ENCODE results near the gene MYO1C. TPM values are rescaled to one million over a fixed set of nuclear protein-coding genes. Genes with fewer than 3 reads are reported as not detected.

Gene MYO1C
- total RNA-seq, 1 experiment from 2014 or later, result 227 TPM

- TF ChIP-seq REST (IDR thresholded peaks at IDR 0.05; ENCODE audit: low read depth) (no peak), POLR2A (IDR thresholded peaks at IDR 0.05; ENCODE audit: borderline replicate concordance, extremely low read depth, insufficient read depth, insufficient read length) (no peak), SIN3A (IDR thresholded peaks at IDR 0.05; ENCODE audit: low read depth) (no peak), ZNF274 (IDR thresholded peaks at IDR 0.05; ENCODE audit: low read depth, low read length) (no peak), CEBPB (IDR thresholded peaks at IDR 0.05; ENCODE audit: low read depth) (no peak), POLR2AphosphoS5 (IDR thresholded peaks at IDR 0.05; ENCODE audit: low read depth, low read length) (no peak)
These were observed 19.9 kb upstream of the MYO1C start (continued) for GRCh38 chr17:1512351-1512750.

- Histone ChIP-seq H3K36me3 (ENCODE audit: control insufficient read depth in 1 of 2, insufficient read depth in 2 of 2, low read length in 2 of 2) (no peaks in the 10 kb centered on the region; a peak in 2 of 4 replicates), H3K4me1 (ENCODE audit: control insufficient read depth in 1 of 2, insufficient read depth in 2 of 2, low read length in 2 of 2) (peaks cover 5 to 24% of the 10 kb centered on the region in 2 experiments), H4K20me1 (ENCODE audit: insufficient read depth) (no peaks in the 10 kb centered on the region), H3K4me2 (ENCODE audit: low read length) (no peak overlapping the region), H3K27me3 (ENCODE audit: insufficient read depth, low read length) (no peaks in the 10 kb centered on the region), H3K27ac (ENCODE audit: low read depth, low read length) (no peak overlapping the region), H2AFZ (ENCODE audit: low read depth, low read length, poor library complexity, severe bottlenecking) (no peak overlapping the region), H3K9ac (ENCODE audit: low read length) (no peak overlapping the region), H3K9me3 (ENCODE audit: control insufficient read depth in 1 of 2, insufficient read depth in 1 of 2, low read depth in 1 of 2, low read length in 2 of 2) (no peaks in the 10 kb centered on the region), H3K9me2 (ENCODE audit: insufficient read depth) (no peaks in the 10 kb centered on the region), H3K79me2 (ENCODE audit: insufficient read depth, low read length) (peaks cover 13% of the 10 kb centered on the region; the same call in 1 of the 2 replicates), H3K4me3 (replicated peaks in 1 of 2; ENCODE audit: low read depth in 1 of 2, low read length in 2 of 2) (no peak overlapping the region)
- intact Hi-C loops (cut with micrococcal nuclease), result no loop called here
- DNase-seq (ENCODE audit: low read depth, low spot score) (no peak), ATAC-seq (no peak)
- POLR2A ChIA-PET, result no interaction called here
- CTCF ChIA-PET, result no interaction called here
- no TSS peak for BruUV-seq (replicated peaks)
- RAD21 ChIA-PET (ENCODE audit: low non-redundant PET in 1 of 2, low total read pairs in 2 of 2, uncharacterized antibody in 2 of 2, unreplicated experiment in 2 of 2), result no interaction called here
- TF ChIP-seq YY1 (IDR thresholded peaks at IDR 0.05; ENCODE audit: extremely low read depth, insufficient replicate concordance, low read depth, low read length), result no peak
- no peak for TF ChIP-seq CBX3 (IDR thresholded peaks at IDR 0.05; ENCODE audit: low read depth)
- no peak for TF ChIP-seq EZH2phosphoT487 (IDR thresholded peaks at IDR 0.05; ENCODE audit: borderline replicate concordance)
- no peak for TF ChIP-seq ZFX (IDR thresholded peaks at IDR 0.05)
- no peak for TF ChIP-seq FOSL1 (IDR thresholded peaks at IDR 0.05; ENCODE audit: low read depth)
- TF ChIP-seq ATF3 (IDR thresholded peaks at IDR 0.05), result no peak
- no peak for TF ChIP-seq EGR1 (IDR thresholded peaks at IDR 0.05; ENCODE audit: low read depth)
- TF ChIP-seq SRF (IDR thresholded peaks at IDR 0.05; ENCODE audit: low read depth), result no peak
- no peak for TF ChIP-seq CEBPB (IDR thresholded peaks at IDR 0.05; ENCODE audit: low read depth)
- no peak for TF ChIP-seq RAD21 (IDR thresholded peaks at IDR 0.05; ENCODE audit: low read depth)
- no peak for TF ChIP-seq EZH2 (IDR thresholded peaks at IDR 0.05)
- TF ChIP-seq POLR2A (IDR thresholded peaks at IDR 0.05; ENCODE audit: borderline replicate concordance, extremely low read depth, insufficient read depth, insufficient read length), result no peak
- no peak for TF ChIP-seq MAX (IDR thresholded peaks at IDR 0.05)
These were observed 19.4 kb upstream of the MYO1C start for GRCh38 chr17:1511756-1512321.

Data from HCT116 (cell line).